ENCODE measurements around the gene CFAP74. TPM values are rescaled to one million over a fixed set of nuclear protein-coding genes. Genes with fewer than 3 reads are reported as not detected.

The CFAP74 gene
- total and polyA plus RNA-seq, 2 of the 13 experiments (the other 11 are each of a cell fraction or from before 2014, with no cell fraction given) = 0.27 to 0.62 TPM

- TF ChIP-seq RNF219 (CRISPR knock-in tag; IDR thresholded peaks at IDR 0.05) (no peak), GTF3A (CRISPR knock-in tag; conservative IDR thresholded peaks at IDR 0.05) (no peak), ZNF512 (CRISPR knock-in tag; IDR thresholded peaks at IDR 0.05) (no peak), SMARCE1 (IDR thresholded peaks at IDR 0.05; ENCODE audit: borderline replicate concordance) (no peak), ZNF672 (CRISPR knock-in tag; IDR thresholded peaks at IDR 0.05) (no peak), CBX5 (CRISPR knock-in tag; IDR thresholded peaks at IDR 0.05; ENCODE audit: borderline replicate concordance) (no peak), ZNF879 (CRISPR knock-in tag; IDR thresholded peaks at IDR 0.05) (no peak), GTF2F1 (IDR thresholded peaks at IDR 0.05; ENCODE audit: low read length) (no peak), CEBPZ (IDR thresholded peaks at IDR 0.05; ENCODE audit: low read length) (no peak), HIVEP1 (CRISPR knock-in tag; IDR thresholded peaks at IDR 0.05) (no peak), ZXDC (CRISPR knock-in tag; IDR thresholded peaks at IDR 0.05) (peak; percentile 99), HINFP (CRISPR knock-in tag; IDR thresholded peaks at IDR 0.05; ENCODE audit: low read depth) (peak; percentile 24; the same call in 1 of the 2 replicates), KLF13 (CRISPR knock-in tag; IDR thresholded peaks at IDR 0.05) (no peak; the same call in 1 of the 2 replicates), ZNF335 (CRISPR knock-in tag; IDR thresholded peaks at IDR 0.05) (no peak), GMEB2 (CRISPR knock-in tag; IDR thresholded peaks at IDR 0.05; ENCODE audit: low read depth) (no peak)
These were observed 80.4 kb downstream of the CFAP74 start (continued) for GRCh38 chr1:1922956-1923833.

All from HepG2 (cell line).